Measurements from ENCODE around the gene TSC1.
"Not testable (repeated sequence)": the region's sequence is repeated elsewhere in the genome, so short reads cannot be mapped to it uniquely, and the experiment has no call there.

TSC1 gene

GRCh38 chr9:132975961-132976360, 31.5 kb upstream of the TSC1 start:
- no peak for DNase-seq

- no peak for DNase-seq
Observed at GRCh38 chr9:132973713-132974112, 29.3 kb upstream of the TSC1 start.

- no peak for DNase-seq
Observed at GRCh38 chr9:132973166-132973565, 28.8 kb upstream of the TSC1 start.

- peak; percentile 56 for DNase-seq
Observed at GRCh38 chr9:132970324-132971062, 26.1 kb upstream of the TSC1 start.

- no peak for DNase-seq
Observed at GRCh38 chr9:132969783-132970182, 25.4 kb upstream of the TSC1 start.

- DNase-seq, result not testable (repeated sequence)
Observed at GRCh38 chr9:132967908-132968307, 23.5 kb upstream of the TSC1 start.

- no peak for DNase-seq
Observed at GRCh38 chr9:132965478-132965877, 21.1 kb upstream of the TSC1 start.

- DNase-seq, result no peak
Observed at GRCh38 chr9:132961002-132961401, 16.6 kb upstream of the TSC1 start.

GRCh38 chr9:132957805-132958204, 13.4 kb upstream of the TSC1 start:
- no peak for DNase-seq

GRCh38 chr9:132955768-132956167, 11.4 kb upstream of the TSC1 start:
- no peak for DNase-seq

- DNase-seq, result no peak
Observed at GRCh38 chr9:132955123-132955522, 10.7 kb upstream of the TSC1 start.

GRCh38 chr9:132949709-132950108, 5.3 kb upstream of the TSC1 start:
- DNase-seq, result no peak

- no peak for DNase-seq
Observed at GRCh38 chr9:132948482-132949050, 4.2 kb upstream of the TSC1 start.

GRCh38 chr9:132947756-132948155, 3.3 kb upstream of the TSC1 start:
- DNase-seq, result no peak

- no peak for DNase-seq
Observed at GRCh38 chr9:132946631-132947295, 2.3 kb upstream of the TSC1 start.

GRCh38 chr9:132946211-132946610, 1.8 kb upstream of the TSC1 start:
- DNase-seq, result no peak

GRCh38 chr9:132945186-132946130, 1.0 kb upstream of the TSC1 start:
- no peak for DNase-seq

- no peak for DNase-seq
Observed at GRCh38 chr9:132943651-132944293, 644 bp downstream of the TSC1 start.

GRCh38 chr9:132942541-132943182, 1.8 kb downstream of the TSC1 start:
- DNase-seq, result no peak

- DNase-seq, result no peak
Observed at GRCh38 chr9:132939169-132939568, 5.2 kb downstream of the TSC1 start.

- no peak for DNase-seq
Observed at GRCh38 chr9:132937463-132937901, 6.9 kb downstream of the TSC1 start.

- DNase-seq, result no peak
Observed at GRCh38 chr9:132935026-132935425, 9.4 kb downstream of the TSC1 start.
